HL-60 (cell line): ENCODE results near the gene ZNF740.

ENCODE experiments used
- CTCF ChIP-seq: IDR thresholded peaks from one replicate; pipeline ENCODE4 v1.5.1; 2011; ENCODE audit warnings: low read length, control low read depth, inconsistent platforms; ENCODE audit not compliant: insufficient read depth
- POLR2AphosphoS5 ChIP-seq: IDR thresholded peaks from 2 replicates; pipeline ENCODE4 v1.6.1; 2012; ENCODE audit warnings: low read depth
- REST ChIP-seq: IDR thresholded peaks from 2 replicates; pipeline ENCODE4 v1.6.1; 2012; ENCODE audit warnings: low read depth; ENCODE audit not compliant: insufficient replicate concordance
- SPI1 ChIP-seq: IDR thresholded peaks from 2 replicates; pipeline ENCODE4 v1.6.1; 2012; ENCODE audit warnings: low read depth, mild to moderate bottlenecking, borderline replicate concordance

- TF ChIP-seq POLR2AphosphoS5 (no peak), SPI1 (no peak), REST (no peak), CTCF (no peak)
Observed at GRCh38 chr12:53166837-53167236, 13.7 kb upstream of the ZNF740 start.
